ENCODE measurements around the gene XPOT.

Gene XPOT

GRCh38 chr12:64446295-64446694, 42.1 kb downstream of the XPOT start:
- H3K4me3 ChIP-seq (ENCODE audit: low read depth, low read length) = no peak overlapping the region
- TF ChIP-seq, protein P1, sequence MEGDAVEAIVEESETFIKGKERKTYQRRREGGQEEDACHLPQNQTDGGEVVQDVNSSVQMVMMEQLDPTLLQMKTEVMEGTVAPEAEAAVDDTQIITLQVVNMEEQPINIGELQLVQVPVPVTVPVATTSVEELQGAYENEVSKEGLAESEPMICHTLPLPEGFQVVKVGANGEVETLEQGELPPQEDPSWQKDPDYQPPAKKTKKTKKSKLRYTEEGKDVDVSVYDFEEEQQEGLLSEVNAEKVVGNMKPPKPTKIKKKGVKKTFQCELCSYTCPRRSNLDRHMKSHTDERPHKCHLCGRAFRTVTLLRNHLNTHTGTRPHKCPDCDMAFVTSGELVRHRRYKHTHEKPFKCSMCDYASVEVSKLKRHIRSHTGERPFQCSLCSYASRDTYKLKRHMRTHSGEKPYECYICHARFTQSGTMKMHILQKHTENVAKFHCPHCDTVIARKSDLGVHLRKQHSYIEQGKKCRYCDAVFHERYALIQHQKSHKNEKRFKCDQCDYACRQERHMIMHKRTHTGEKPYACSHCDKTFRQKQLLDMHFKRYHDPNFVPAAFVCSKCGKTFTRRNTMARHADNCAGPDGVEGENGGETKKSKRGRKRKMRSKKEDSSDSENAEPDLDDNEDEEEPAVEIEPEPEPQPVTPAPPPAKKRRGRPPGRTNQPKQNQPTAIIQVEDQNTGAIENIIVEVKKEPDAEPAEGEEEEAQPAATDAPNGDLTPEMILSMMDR (IDR thresholded peaks at IDR 0.05; ENCODE audit: low read depth, low read length) = no peak

GRCh38 chr12:64450057-64450640, 46.0 kb downstream of the XPOT start:
- TF ChIP-seq, protein P1 (IDR thresholded peaks at IDR 0.05; ENCODE audit: low read depth, low read length) = no peak
- H3K4me3 ChIP-seq (ENCODE audit: low read depth, low read length) = no peak overlapping the region

GRCh38 chr12:64450711-64451486, 46.7 kb downstream of the XPOT start:
- H3K4me3 ChIP-seq (ENCODE audit: low read depth, low read length) = peak overlapping the region; percentile 98
- TF ChIP-seq, protein P1 (IDR thresholded peaks at IDR 0.05; ENCODE audit: low read depth, low read length) = no peak

DNA sequence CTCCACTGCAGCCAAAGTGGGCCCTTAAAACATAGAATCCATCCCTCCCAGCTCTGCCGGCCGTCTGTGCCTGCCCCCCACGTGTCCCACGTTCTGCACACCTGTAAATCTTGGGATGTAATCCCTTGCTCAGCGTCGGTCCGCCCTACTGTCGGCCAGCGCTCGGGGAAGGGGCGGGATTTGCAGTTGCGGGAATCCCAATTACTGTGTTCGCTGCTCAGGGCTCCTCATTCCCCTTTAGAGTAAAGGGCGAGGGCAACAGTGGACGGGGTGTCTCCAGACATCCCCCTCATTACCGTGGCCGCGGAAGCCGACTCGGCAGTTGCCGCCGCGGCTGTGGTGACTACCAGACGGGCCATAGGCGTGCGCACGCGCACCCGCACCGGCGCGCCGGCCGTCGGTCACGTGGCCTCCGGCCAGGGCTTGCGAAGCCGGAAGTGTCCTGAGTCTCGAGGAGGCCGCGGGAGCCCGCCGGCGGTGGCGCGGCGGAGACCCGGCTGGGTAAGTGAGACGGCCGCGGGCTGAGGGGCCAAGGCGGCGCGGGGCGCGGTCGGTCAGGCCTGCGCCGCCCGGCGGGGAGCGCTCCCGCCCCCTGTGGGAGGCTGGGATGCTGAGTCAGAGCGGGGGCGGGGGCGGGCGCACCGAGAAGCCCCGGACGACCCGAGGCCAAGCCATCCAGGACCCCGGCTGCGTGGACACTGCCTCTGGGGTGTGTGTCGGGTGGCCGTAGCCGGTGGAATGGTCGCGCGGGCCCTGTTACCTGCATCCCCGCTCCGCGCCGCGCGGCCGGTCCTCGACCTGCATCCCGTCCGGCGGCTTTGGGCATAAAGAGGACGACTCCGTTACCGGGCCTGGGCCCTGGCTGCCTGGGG, 47.7 kb downstream of the XPOT start, which contains the start of gene TBK1:
Gene TBK1 (plus strand): TSS at position 434 of the 872 bp plus-strand sequence. CDS start 3,751 bp downstream, outside the sequence.
- TF ChIP-seq, protein P1 (IDR thresholded peaks at IDR 0.05; ENCODE audit: low read depth, low read length) = no peak
- peak within 1 kb of the TSS; percentile 98 for H3K4me3 ChIP-seq (ENCODE audit: low read depth, low read length)

GRCh38 chr12:64452559-64453329, 48.6 kb downstream of the XPOT start:
- H3K4me3 ChIP-seq (ENCODE audit: low read depth, low read length) = peak overlapping the region; percentile 98
- TF ChIP-seq, protein P1 (IDR thresholded peaks at IDR 0.05; ENCODE audit: low read depth, low read length) = no peak

DNA sequence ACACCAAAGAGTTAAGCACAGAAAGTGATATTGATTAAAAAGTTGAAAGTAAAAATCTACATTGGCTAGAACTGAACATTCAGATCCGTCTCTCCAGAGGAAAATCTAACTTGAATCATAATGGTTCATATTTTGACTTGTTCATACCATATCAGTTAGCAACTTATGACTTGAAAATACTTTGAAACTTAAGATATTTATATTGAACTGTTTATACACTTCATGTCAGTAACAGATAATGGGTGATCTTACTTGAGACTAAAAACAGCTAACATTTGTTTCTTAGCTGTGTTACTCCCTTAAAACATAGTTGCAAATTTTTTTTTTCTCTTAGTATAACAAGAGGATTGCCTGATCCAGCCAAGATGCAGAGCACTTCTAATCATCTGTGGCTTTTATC, 51.3 kb downstream of the XPOT start:
- TF ChIP-seq, protein P1 (IDR thresholded peaks at IDR 0.05; ENCODE audit: low read depth, low read length) = no peak
- H3K4me3 ChIP-seq (ENCODE audit: low read depth, low read length) = no peak overlapping the region

Data from WI38 (cell line).